DMS 273 (cell line): ENCODE data around the gene DTNA.

Source experiments
- DNase-seq: peaks from one replicate; lab custom pipeline; 2025; ENCODE audit not compliant: unreplicated experiment; lab: John Stamatoyannopoulos, UW

Gene DTNA

DNA sequence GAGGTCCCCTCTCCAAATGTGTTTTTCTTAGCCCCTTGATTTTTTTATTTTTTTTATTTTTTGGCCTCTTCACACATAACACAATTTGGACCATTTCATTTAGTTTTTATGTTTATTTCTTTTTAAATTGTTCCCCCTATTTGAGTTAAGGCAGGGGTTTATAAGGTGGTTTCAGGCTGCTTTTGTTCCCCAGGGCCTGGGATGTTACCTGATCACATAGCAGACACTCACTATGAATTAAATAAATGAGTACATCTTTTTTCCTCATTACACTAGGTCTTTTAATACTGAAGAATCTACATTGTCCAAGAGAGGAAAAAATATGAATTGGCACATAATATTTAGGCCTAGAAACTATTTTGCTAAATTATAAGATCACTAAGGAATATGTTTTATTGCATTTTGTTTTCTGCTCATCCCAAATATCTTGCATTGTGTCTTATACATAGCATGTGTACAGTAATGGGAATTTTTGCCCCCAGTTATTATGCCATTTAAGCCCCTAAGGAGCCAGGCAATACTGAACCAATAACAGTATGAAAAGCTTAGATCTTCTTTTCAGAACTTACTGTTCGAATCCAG, 218.7 kb downstream of the DTNA start:
- DNase-seq, result no peak

DNA sequence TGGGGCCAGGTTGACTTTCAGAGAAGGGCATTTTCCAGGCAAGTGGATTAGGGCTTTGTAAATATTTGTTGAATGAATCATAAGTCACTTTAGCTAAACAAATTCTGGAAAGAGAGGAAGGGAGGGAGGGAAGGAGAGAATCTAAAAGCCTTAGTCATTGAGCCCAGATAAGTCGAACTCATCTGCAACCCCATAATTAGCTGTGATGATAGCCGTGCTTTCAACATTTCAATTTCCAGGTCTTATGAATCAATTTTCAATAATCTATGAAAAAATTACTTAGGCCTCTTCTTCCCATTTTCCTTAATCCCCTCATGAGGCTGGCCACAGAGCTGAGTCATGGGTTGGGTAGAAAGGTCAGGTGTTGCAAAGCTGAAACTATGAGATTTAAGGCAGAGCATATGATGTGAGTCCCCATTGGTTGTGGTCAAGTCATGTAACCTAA, 219.3 kb downstream of the DTNA start:
- no peak for DNase-seq

- no peak for DNase-seq
Measured at GRCh38 chr18:34932363-34932762, 222.3 kb downstream of the DTNA start.

- DNase-seq, result no peak
Measured at GRCh38 chr18:34932792-34933466, 222.8 kb downstream of the DTNA start.

GRCh38 chr18:34933909-34934661, 224.0 kb downstream of the DTNA start:
- no peak for DNase-seq

GRCh38 chr18:34936772-34937171, 226.7 kb downstream of the DTNA start:
- no peak for DNase-seq

DNA sequence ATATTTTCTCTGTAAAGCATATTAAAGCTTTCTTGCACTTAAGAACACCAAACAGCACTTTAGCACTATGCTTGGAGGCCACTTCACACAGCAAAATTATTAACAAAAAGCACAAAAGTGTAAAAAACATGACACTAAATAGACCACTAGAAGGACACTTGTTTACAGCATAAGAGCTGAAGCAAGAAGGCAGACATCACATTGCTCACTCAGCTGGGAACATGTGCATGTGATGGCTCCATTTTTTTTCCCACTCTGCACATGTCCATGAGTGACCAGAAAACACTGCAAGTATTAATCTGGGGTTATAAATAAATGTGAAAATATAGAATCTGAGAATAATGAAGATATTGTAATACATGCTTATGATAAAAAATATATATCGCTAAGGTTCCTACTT, 228.0 kb downstream of the DTNA start:
- DNase-seq, result no peak
